ENCODE measurements around the gene PSME2.

Gene PSME2

DNA sequence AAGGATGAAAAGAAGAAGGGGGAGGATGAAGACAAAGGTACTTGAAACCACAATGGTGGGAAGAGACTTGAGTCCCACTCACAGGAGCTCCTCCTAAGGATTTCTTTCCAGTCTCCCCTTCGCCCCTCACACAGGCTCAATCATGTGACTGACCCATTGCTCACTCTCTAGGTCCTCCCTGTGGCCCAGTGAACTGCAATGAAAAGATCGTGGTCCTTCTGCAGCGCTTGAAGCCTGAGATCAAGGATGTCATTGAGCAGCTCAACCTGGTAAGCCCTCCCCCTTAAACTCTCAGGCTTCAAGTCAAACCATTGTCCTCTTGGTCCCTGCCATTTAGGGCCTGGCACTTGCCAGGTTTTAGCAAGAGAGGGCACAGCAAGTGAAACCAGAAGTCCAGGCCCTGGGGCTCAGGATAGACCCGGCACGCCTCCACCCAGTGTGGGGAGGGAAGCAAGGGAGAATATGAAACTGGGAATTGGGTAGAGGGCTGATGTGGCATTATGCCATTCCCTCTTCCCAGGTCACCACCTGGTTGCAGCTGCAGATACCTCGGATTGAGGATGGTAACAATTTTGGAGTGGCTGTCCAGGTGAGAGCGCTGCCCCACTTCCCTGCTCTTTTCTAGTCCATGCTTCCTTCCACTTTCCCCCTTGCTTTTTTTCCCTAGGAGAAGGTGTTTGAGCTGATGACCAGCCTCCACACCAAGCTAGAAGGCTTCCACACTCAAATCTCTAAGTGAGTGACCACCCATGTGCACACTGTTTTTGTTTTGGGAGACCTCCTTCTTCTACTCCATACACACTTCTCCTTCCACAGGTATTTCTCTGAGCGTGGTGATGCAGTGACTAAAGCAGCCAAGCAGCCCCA, 8.6 kb downstream of the PSME2 start:
- Histone ChIP-seq H3K9ac (ENCODE audit: low read depth, low read length) (no peak overlapping the region), H3K4me1 (ENCODE audit: insufficient read depth, low read length) (no peaks in the 10 kb centered on the region; the same call in 1 of the 2 replicates), H3K36me3 (ENCODE audit: insufficient read depth, low read length) (no peaks in the 10 kb centered on the region), H3K9me3 (ENCODE audit: control insufficient read depth, insufficient read depth, low read length) (no peaks in the 10 kb centered on the region)

- Histone ChIP-seq H3K36me3 (ENCODE audit: insufficient read depth, low read length) (no peaks in the 10 kb centered on the region), H3K9ac (ENCODE audit: low read depth, low read length) (peak overlapping the region; percentile 88), H3K9me3 (ENCODE audit: control insufficient read depth, insufficient read depth, low read length) (no peaks in the 10 kb centered on the region), H3K4me1 (ENCODE audit: insufficient read depth, low read length) (no peaks in the 10 kb centered on the region; the same call in 1 of the 2 replicates)
Observed at GRCh38 chr14:24136684-24137528, 9.5 kb downstream of the PSME2 start.

DNA sequence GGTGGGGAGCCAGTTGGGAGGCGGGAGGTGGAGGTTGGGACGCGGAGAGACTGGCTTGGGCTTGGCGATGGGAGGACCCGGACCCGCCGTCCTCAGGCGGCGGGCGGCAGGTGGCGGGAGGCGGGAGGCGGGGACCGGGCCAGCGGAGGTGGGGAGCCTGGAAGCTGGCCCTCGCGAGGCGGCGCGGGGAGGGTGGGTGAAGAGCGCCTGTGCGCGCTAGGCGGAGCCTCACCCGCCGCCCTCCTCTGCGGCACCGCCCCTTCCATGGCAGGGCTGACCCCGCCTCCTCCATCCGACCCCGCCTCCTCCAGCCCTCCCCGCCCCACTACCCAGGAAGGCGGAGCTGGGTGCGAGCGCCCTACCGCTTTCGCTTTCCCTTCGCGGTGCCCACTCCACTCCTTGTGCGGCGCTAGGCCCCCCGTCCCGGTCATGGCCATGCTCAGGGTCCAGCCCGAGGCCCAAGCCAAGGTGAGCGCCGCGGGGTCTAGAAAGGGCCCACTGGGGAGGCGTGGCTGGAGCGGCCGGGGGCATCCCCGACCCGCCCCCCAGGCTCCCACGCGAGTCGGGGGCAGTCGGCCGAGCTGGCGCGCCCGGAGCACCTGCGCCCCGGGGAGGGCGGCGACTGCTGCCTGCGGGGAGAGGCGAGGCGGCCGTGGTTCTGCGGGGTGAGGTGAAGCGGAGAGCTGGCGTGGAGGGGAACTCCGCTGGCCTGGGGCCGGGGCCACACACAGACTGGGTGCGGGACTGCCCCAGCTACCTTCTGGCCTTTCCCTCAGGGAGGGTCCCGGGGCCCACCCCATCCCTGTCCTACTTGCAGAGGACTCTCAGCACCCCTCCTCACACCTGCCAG, 10.4 kb downstream of the PSME2 start, which contains the start of gene PSME1:
PSME1 (plus strand) TSS at position 361 of the 850 bp plus-strand sequence; CDS start at position 430, 69 bp downstream.
- no peaks in the 10 kb centered on the region for H3K9me3 ChIP-seq (ENCODE audit: control insufficient read depth, insufficient read depth, low read length)
- H3K36me3 ChIP-seq (ENCODE audit: insufficient read depth, low read length): no peaks in the 10 kb centered on the region
- peak within 1 kb of the TSS; percentile 88 for H3K9ac ChIP-seq (ENCODE audit: low read depth, low read length)
- H3K4me1 ChIP-seq (ENCODE audit: insufficient read depth, low read length): no peaks in the 10 kb centered on the region; the same call in 1 of the 2 replicates

- Histone ChIP-seq H3K36me3 (ENCODE audit: insufficient read depth, low read length) (no peaks in the 10 kb centered on the region), H3K9me3 (ENCODE audit: control insufficient read depth, insufficient read depth, low read length) (no peaks in the 10 kb centered on the region), H3K9ac (ENCODE audit: low read depth, low read length) (peak overlapping the region; percentile 88; the same call in 1 of the 2 replicates), H3K4me1 (ENCODE audit: insufficient read depth, low read length) (no peaks in the 10 kb centered on the region; the same call in 1 of the 2 replicates)
Observed at GRCh38 chr14:24135584-24135833, 10.9 kb downstream of the PSME2 start.

DNA sequence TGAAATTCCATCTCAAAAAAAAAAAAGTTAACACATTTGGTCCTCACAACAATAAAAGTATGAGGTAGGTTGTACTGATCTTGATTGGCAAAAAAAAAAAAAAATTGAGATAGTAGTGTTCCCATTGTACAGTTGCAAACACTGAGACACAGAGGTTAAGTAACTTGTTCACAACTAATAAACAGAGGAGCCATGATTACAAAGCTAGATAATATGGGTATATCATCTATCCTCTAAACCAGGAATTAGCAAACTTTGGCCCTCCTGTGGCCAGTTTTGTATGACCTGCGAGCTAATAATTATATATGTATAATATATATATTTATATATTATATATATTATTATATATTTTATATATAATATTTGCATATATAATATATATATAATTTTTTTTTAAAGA, 12.7 kb downstream of the PSME2 start:
- no peaks in the 10 kb centered on the region for H3K36me3 ChIP-seq (ENCODE audit: insufficient read depth, low read length)
- H3K4me1 ChIP-seq (ENCODE audit: insufficient read depth, low read length): no peaks in the 10 kb centered on the region; the same call in 1 of the 2 replicates

GRCh38 chr14:24132976-24133375, 13.4 kb downstream of the PSME2 start:
- H3K4me1 ChIP-seq (ENCODE audit: insufficient read depth, low read length): no peaks in the 10 kb centered on the region; the same call in 1 of the 2 replicates
- H3K9me3 ChIP-seq (ENCODE audit: control insufficient read depth, insufficient read depth, low read length): no peaks in the 10 kb centered on the region
- no peak overlapping the region for H3K9ac ChIP-seq (ENCODE audit: low read depth, low read length)
- no peaks in the 10 kb centered on the region for H3K36me3 ChIP-seq (ENCODE audit: insufficient read depth, low read length)

More for the DNA sequence above, 12.7 kb downstream of the PSME2 start:
- no peaks in the 10 kb centered on the region for H3K9me3 ChIP-seq (ENCODE audit: control insufficient read depth, insufficient read depth, low read length)
- H3K9ac ChIP-seq (ENCODE audit: low read depth, low read length): no peak overlapping the region

GRCh38 chr14:24132061-24132685, 14.2 kb downstream of the PSME2 start:
- H3K36me3 ChIP-seq (ENCODE audit: insufficient read depth, low read length): no peaks in the 10 kb centered on the region
- H3K9me3 ChIP-seq (ENCODE audit: control insufficient read depth, insufficient read depth, low read length): no peaks in the 10 kb centered on the region
- no peaks in the 10 kb centered on the region; the same call in 1 of the 2 replicates for H3K4me1 ChIP-seq (ENCODE audit: insufficient read depth, low read length)
- no peak overlapping the region for H3K9ac ChIP-seq (ENCODE audit: low read depth, low read length)

- H3K36me3 ChIP-seq (ENCODE audit: insufficient read depth, low read length): no peaks in the 10 kb centered on the region
Observed at GRCh38 chr14:24131549-24131966, 14.9 kb downstream of the PSME2 start.

DNA sequence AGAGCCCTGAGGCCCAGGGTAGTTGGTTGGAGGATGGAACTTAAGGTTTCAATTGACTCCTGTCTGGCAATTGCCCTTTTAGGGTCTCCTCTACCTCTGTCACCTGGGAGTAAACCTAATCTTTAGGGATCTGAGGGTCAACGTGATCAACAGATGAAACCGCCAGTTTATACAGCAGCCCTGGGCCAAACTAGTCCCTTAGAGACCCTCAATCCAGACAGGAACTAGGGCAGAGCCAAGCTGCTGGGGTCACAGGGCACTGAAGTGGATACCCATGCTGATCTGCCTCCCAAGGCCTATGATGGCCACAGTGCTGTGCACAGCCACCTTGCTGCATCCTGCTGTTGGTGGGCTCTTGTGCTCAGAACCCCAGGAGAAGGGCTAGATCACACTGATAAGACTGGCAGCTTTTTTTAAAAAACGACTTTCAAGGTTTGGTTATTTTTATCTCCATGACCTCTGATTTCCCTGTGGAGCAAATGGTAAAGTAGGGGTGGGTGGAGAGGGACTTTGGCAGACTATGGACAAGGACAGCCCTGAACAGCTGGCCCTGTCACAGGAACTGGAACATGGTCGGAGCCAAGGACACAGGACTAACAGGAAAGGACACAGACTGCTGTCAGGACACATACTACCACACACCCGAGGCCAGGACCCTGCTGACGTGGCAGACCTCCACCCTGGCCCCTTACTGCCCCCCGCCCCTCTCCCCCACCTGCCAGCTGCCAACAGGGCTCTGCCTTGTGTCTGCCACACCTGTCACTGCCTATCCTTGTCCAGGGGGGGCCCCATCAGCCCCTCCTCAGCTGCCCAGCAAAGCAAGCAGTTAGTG, 15.5 kb downstream of the PSME2 start:
- Histone ChIP-seq H3K4me1 (ENCODE audit: insufficient read depth, low read length) (no peaks in the 10 kb centered on the region), H3K9me3 (ENCODE audit: control insufficient read depth, insufficient read depth, low read length) (no peaks in the 10 kb centered on the region), H3K36me3 (ENCODE audit: insufficient read depth, low read length) (no peaks in the 10 kb centered on the region), H3K9ac (ENCODE audit: low read depth, low read length) (no peak overlapping the region)

More at GRCh38 chr14:24131549-24131966, 14.9 kb downstream of the PSME2 start:
- H3K4me1 ChIP-seq (ENCODE audit: insufficient read depth, low read length): no peaks in the 10 kb centered on the region
- H3K9me3 ChIP-seq (ENCODE audit: control insufficient read depth, insufficient read depth, low read length): no peaks in the 10 kb centered on the region
- no peak overlapping the region for H3K9ac ChIP-seq (ENCODE audit: low read depth, low read length)

- Histone ChIP-seq H3K36me3 (ENCODE audit: insufficient read depth, low read length) (no peaks in the 10 kb centered on the region), H3K4me1 (ENCODE audit: insufficient read depth, low read length) (no peaks in the 10 kb centered on the region), H3K9ac (ENCODE audit: low read depth, low read length) (no peak within 1 kb of the TSS), H3K9me3 (ENCODE audit: control insufficient read depth, insufficient read depth, low read length) (no peaks in the 10 kb centered on the region)
Observed at GRCh38 chr14:24130380-24130716, 16.1 kb downstream of the PSME2 start, which contains the start of gene FITM1. TSS of gene FITM1 (plus strand) at chr14:24130659. CDS start at chr14:24131564, 905 bp downstream.

DNA sequence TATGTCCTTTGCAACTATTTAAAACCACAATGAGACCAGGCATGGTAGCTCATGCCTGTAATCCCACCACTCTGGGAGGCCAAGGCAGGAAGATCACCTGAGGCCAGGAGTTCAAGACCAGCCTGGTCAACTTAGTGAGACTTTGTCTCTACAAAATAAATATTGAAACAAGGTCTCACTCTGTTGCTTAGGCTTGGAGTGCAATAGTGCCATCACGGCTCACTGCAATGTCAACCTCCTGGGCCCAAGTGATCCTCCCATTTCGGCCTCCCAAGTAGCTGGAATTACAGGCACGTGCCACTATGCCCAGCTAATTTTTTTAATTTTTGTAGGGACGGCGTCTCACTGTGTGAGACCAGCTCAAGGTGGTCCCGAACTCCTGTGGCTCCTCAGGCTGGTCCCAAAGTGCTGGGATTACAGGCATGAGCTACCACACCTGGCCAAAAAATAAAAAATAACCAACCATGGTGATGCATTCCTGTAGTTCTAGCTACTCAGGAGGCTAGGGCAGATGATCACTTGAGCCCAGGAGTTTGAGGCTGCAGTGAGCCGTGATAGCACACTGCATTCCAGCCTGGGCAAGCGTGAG, 16.9 kb downstream of the PSME2 start:
- no peaks in the 10 kb centered on the region for H3K9me3 ChIP-seq (ENCODE audit: control insufficient read depth, insufficient read depth, low read length)
- H3K4me1 ChIP-seq (ENCODE audit: insufficient read depth, low read length): no peaks in the 10 kb centered on the region
- H3K36me3 ChIP-seq (ENCODE audit: insufficient read depth, low read length): no peaks in the 10 kb centered on the region
- no peak overlapping the region for H3K9ac ChIP-seq (ENCODE audit: low read depth, low read length)

GRCh38 chr14:24127673-24128072, 18.7 kb downstream of the PSME2 start:
- Histone ChIP-seq H3K9me3 (ENCODE audit: control insufficient read depth, insufficient read depth, low read length) (no peaks in the 10 kb centered on the region), H3K9ac (ENCODE audit: low read depth, low read length) (no peak overlapping the region), H3K36me3 (ENCODE audit: insufficient read depth, low read length) (no peaks in the 10 kb centered on the region), H3K4me1 (ENCODE audit: insufficient read depth, low read length) (no peaks in the 10 kb centered on the region)

- Histone ChIP-seq H3K9ac (ENCODE audit: low read depth, low read length) (no peak overlapping the region), H3K9me3 (ENCODE audit: control insufficient read depth, insufficient read depth, low read length) (no peaks in the 10 kb centered on the region), H3K4me1 (ENCODE audit: insufficient read depth, low read length) (no peaks in the 10 kb centered on the region), H3K36me3 (ENCODE audit: insufficient read depth, low read length) (no peaks in the 10 kb centered on the region)
Observed at GRCh38 chr14:24126939-24127338, 19.5 kb downstream of the PSME2 start.

Measured in ES-I3 (cell line).